ENCODE data around the gene OTUB1.

OTUB1 gene

GRCh38 chr11:63996512-63996911 lies 10.3 kb downstream of the OTUB1 start:
- Mint-ChIP-seq H3K27ac (no peak overlapping the region), H3K4me3 (no peak overlapping the region), H3K27me3 (ENCODE audit: low read depth) (no peaks in the 10 kb centered on the region), H3K9me3 (no peaks in the 10 kb centered on the region), H3K36me3 (ENCODE audit: low read depth) (peaks cover 19% of the 10 kb centered on the region), H3K4me1 (ENCODE audit: low read depth) (peaks cover 12% of the 10 kb centered on the region)

GRCh38 chr11:63997104-63997700 lies 11.0 kb downstream of the OTUB1 start:
- H3K27me3 Mint-ChIP-seq (ENCODE audit: low read depth) = no peaks in the 10 kb centered on the region
- H3K9me3 Mint-ChIP-seq = no peaks in the 10 kb centered on the region
- no peak overlapping the region for H3K27ac Mint-ChIP-seq
- no peak overlapping the region for H3K4me3 Mint-ChIP-seq
- peaks cover 16% of the 10 kb centered on the region for H3K36me3 Mint-ChIP-seq (ENCODE audit: low read depth)
- H3K4me1 Mint-ChIP-seq (ENCODE audit: low read depth) = peaks cover 8% of the 10 kb centered on the region

GRCh38 chr11:63997801-63998337 lies 11.6 kb downstream of the OTUB1 start:
- Mint-ChIP-seq H3K27ac (no peak overlapping the region), H3K4me1 (ENCODE audit: low read depth) (peaks cover 7% of the 10 kb centered on the region), H3K4me3 (no peak overlapping the region), H3K27me3 (ENCODE audit: low read depth) (no peaks in the 10 kb centered on the region), H3K36me3 (ENCODE audit: low read depth) (peaks cover 16% of the 10 kb centered on the region), H3K9me3 (no peaks in the 10 kb centered on the region)

- Mint-ChIP-seq H3K4me1 (ENCODE audit: low read depth) (peaks cover 5% of the 10 kb centered on the region), H3K27ac (no peak overlapping the region), H3K27me3 (ENCODE audit: low read depth) (no peaks in the 10 kb centered on the region), H3K36me3 (ENCODE audit: low read depth) (peaks cover 16% of the 10 kb centered on the region), H3K9me3 (no peaks in the 10 kb centered on the region), H3K4me3 (no peak overlapping the region)
These were observed 12.5 kb downstream of the OTUB1 start for GRCh38 chr11:63998558-63999348.

DNA sequence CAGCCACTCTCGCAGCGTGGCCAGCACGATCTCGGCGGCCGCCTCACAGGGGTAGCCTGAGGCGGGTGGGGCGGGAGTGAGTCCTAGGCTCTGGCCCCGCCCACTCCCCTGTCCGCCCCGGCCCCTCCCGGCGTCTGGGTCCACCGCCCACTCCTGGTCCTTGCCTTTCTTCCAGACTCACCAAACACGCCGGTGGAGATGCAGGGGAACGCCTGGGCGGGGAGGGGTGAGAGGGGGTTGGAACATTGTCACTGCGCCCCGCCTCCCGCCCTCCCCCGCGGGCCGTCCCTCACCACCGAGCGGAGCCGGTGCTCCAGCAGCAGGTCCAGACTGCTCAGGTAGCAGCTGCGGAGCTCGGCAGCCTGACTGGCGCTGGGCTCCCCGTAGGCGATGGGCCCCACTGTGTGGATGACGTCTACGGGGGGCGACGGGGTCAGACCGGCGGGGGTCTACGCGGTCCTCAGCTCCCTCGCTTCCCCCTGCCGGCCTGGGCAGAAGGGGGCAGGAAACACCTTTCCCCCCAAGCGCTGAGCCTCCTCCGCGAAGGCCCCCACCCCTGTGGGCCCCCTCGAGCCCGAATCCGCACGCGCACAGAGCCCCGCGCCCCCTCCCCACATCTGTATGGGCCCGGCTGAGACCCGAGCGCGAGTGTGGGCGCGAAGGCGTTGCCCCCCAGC lies 13.2 kb downstream of the OTUB1 start:
- Mint-ChIP-seq H3K4me1 (ENCODE audit: low read depth) (peaks cover 5% of the 10 kb centered on the region), H3K27ac (no peak overlapping the region), H3K27me3 (ENCODE audit: low read depth) (no peaks in the 10 kb centered on the region), H3K4me3 (no peak overlapping the region), H3K36me3 (ENCODE audit: low read depth) (peaks cover 13% of the 10 kb centered on the region), H3K9me3 (no peaks in the 10 kb centered on the region)

DNA sequence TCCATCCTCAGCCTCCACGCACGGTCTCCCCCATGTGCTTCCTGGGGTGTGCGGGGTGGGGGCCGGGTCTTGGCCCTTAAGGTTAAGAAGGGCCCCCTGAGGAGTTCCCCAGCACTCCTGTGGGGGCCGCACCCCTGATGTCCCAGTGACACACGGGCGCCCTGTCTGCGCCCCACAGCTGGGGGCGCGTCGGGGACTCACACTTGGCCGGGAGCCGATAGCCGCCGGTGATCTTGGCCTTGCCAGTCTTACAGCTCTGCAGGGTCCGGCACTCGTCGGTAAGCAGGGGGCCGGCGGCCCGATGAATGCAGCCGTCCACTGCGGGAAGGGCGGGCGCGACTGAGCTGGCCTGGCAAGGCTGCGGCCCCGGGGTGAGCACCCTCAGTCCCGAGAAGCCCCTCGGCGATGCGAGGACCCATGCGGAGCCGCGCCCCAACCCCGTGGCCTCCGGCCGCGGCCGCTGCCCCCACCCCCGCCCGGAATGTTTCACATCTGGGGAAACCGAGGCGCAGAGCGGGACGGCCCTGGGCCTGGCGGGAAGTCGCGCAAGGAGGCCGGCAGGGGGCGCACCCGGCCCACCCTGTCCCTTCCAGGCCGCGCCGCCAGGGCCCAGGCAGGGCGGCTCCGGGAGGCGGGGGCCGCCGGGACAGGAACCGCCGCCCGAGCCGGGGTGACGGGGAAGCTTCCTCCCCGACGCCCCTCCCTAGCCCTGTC lies 13.9 kb downstream of the OTUB1 start:
- no peaks in the 10 kb centered on the region for H3K9me3 Mint-ChIP-seq
- H3K4me3 Mint-ChIP-seq = no peak overlapping the region
- peaks cover 5% of the 10 kb centered on the region for H3K4me1 Mint-ChIP-seq (ENCODE audit: low read depth)
- no peaks in the 10 kb centered on the region for H3K27me3 Mint-ChIP-seq (ENCODE audit: low read depth)
- no peak overlapping the region for H3K27ac Mint-ChIP-seq
- H3K36me3 Mint-ChIP-seq (ENCODE audit: low read depth) = peaks cover 9% of the 10 kb centered on the region

- Mint-ChIP-seq H3K4me3 (no peak overlapping the region), H3K27ac (no peak overlapping the region), H3K9me3 (no peaks in the 10 kb centered on the region), H3K4me1 (ENCODE audit: low read depth) (peaks cover 5% of the 10 kb centered on the region), H3K27me3 (ENCODE audit: low read depth) (peaks cover under 1% of the 10 kb centered on the region), H3K36me3 (ENCODE audit: low read depth) (peaks cover 9% of the 10 kb centered on the region)
These were observed 14.7 kb downstream of the OTUB1 start for GRCh38 chr11:64000740-64001483.

DNA sequence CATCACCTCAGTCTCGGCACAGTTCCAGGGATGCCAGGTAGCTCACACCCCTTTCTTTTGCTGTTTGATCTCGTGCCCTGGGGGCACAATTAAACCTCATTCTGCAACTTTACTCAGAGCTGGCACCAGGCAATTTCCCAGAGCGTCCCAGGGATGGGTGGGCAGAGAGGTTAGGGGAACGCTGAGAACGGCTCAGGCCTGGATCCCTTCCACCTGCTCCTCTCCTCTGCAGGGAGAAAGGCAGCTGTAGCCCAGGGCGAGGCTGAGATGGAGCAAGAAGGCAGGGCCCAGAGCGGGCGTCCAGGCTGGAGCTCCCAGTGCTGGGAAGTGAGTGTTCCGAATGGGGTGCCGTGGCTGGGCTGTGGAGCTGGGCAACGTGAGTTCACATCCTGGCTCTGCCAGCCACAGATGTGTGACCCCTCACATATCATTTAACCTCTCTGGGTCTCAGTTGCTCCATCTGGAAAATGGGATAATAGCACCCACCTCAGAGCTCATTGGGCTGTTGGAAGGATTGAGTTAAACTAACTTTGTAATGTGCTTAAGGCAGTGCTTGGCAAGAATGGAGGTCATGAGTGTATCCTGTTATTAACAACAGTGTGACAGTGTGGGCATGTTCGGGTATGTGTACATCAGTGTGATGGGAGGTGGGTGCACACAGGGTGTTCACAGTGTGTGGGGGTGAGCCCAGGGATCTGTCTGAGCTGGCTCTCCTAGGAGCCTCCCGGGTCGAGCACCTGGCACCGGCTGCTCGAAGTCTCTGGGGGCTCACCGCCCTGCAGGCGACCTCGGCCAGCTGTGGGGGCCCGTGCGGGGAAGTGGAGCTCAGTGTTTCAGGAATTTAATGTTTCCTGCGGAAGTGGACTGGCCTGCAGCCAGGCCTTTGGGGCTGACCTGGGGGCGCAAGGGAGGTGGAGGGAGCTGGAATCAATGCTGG lies 15.5 kb downstream of the OTUB1 start:
- Mint-ChIP-seq H3K9me3 (no peaks in the 10 kb centered on the region), H3K36me3 (ENCODE audit: low read depth) (peaks cover 9% of the 10 kb centered on the region), H3K4me1 (ENCODE audit: low read depth) (peaks cover 5% of the 10 kb centered on the region), H3K27ac (no peak overlapping the region), H3K27me3 (ENCODE audit: low read depth) (peaks cover 8% of the 10 kb centered on the region), H3K4me3 (no peak overlapping the region)

- Mint-ChIP-seq H3K36me3 (ENCODE audit: low read depth) (no peaks in the 10 kb centered on the region), H3K4me3 (no peak overlapping the region), H3K9me3 (no peaks in the 10 kb centered on the region), H3K4me1 (ENCODE audit: low read depth) (peaks cover 11% of the 10 kb centered on the region), H3K27me3 (ENCODE audit: low read depth) (peaks cover 30% of the 10 kb centered on the region), H3K27ac (no peak overlapping the region)
These were observed 17.8 kb downstream of the OTUB1 start for GRCh38 chr11:64003807-64004589.

DNA sequence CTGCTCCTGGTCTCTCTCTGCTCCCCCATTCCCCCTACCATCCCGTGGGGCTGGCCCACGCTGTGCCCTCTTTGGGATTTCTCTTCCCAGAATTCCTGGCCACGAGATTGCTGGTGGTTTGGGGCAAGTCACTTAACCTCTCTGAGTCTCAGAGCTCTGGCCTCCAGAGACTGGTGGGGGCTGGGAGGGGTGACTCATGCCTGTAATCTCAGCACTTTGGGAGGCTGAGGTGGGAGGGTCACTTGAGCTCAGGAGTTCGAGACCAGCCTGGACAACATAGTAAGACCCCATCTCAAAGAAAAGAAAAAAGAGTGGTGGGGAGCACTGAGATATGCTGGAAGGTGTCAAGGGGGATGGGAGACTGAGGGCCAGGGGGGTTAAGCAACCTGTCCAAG lies 18.3 kb downstream of the OTUB1 start:
- H3K27me3 Mint-ChIP-seq (ENCODE audit: low read depth) = peaks cover 32% of the 10 kb centered on the region
- no peak overlapping the region for H3K4me3 Mint-ChIP-seq
- no peaks in the 10 kb centered on the region for H3K36me3 Mint-ChIP-seq (ENCODE audit: low read depth)
- no peak overlapping the region for H3K27ac Mint-ChIP-seq
- peaks cover 11% of the 10 kb centered on the region for H3K4me1 Mint-ChIP-seq (ENCODE audit: low read depth)
- no peaks in the 10 kb centered on the region for H3K9me3 Mint-ChIP-seq

DNA sequence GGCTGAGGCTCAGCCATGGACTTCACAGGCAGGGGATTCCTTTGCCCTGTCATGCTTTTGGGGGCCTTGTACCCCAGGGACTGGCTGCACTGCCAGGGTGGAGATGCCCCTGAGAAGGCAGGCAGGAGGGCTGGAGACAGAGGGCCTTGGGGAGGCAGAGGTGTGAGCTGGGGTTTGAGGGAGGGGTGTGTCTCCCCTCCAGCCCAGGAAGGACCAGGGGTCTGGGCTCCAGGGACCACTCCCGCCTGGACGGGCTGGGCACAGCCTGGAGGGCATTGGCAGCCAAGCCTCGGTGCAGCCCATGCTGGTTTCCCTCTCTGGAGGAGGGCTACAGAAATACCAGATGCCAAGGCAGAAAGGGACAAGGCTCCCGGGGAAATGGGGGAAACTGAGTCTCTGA lies 19.5 kb downstream of the OTUB1 start:
- Mint-ChIP-seq H3K4me3 (no peak overlapping the region), H3K27ac (no peak overlapping the region), H3K36me3 (ENCODE audit: low read depth) (no peaks in the 10 kb centered on the region), H3K27me3 (ENCODE audit: low read depth) (peaks cover 32% of the 10 kb centered on the region), H3K9me3 (peaks cover 8% of the 10 kb centered on the region), H3K4me1 (ENCODE audit: low read depth) (peaks cover 11% of the 10 kb centered on the region)

- Mint-ChIP-seq H3K4me1 (ENCODE audit: low read depth) (peaks cover 6% of the 10 kb centered on the region), H3K36me3 (ENCODE audit: low read depth) (no peaks in the 10 kb centered on the region), H3K27me3 (ENCODE audit: low read depth) (peaks cover 32% of the 10 kb centered on the region), H3K4me3 (no peak overlapping the region), H3K9me3 (peaks cover 12% of the 10 kb centered on the region), H3K27ac (no peak overlapping the region)
These were observed 20.2 kb downstream of the OTUB1 start for GRCh38 chr11:64006398-64006797.
